Ascending aorta (tissue), 2 donors: ENCODE measurements around the gene TNS2. TPM values are rescaled to one million over a fixed set of nuclear protein-coding genes. Genes with fewer than 3 reads are reported as not detected.

ENCODE experiments used
- DNase-seq, 2 donors: peaks; one replicate each; pipeline ENCODE4 v3.0.0-alpha.2; 2019; ENCODE audit warnings: low spot score in 2 of 2
- H3K27ac ChIP-seq, 2 donors: fragments of 200-600 bp; sonication (generic); one replicate each; pipeline ENCODE4 v1.5.1; 2016 to 2017; ENCODE audit warnings: mild to moderate bottlenecking in 1 of 2
- H3K27me3 ChIP-seq: fragments of 200-600 bp; sonication (generic); one replicate; pipeline ENCODE4 v1.5.1; 2017
- H3K36me3 ChIP-seq, 2 donors: fragments of 200-600 bp; sonication (generic); one replicate each; pipeline ENCODE4 v1.5.1; 2016
- H3K4me1 ChIP-seq, 2 donors: fragments of 200-600 bp; sonication (generic); one replicate each; pipeline ENCODE4 v1.5.1; 2016 to 2017; ENCODE audit warnings: mild to moderate bottlenecking in 1 of 2
- H3K4me3 ChIP-seq, 2 donors: fragments of 200-600 bp; sonication (generic); one replicate each; pipeline ENCODE4 v1.5.1; 2016 to 2017; ENCODE audit warnings: mild to moderate bottlenecking in 1 of 2
- H3K9me3 ChIP-seq, 2 donors: fragments of 200-600 bp; sonication (generic); one replicate each; pipeline ENCODE4 v1.5.1; 2016
- CTCF ChIP-seq, 3 experiments: fragments of 200-600 bp in 2 of 3; fragments of 450-650 bp in 1 of 3; sonication (generic) in 2 of 3; IDR thresholded peaks; one replicate each; pipeline ENCODE4 v1.5.1; 2016 to 2019; ENCODE audit warnings: antibody characterized with exemption in 3 of 3, mild to moderate bottlenecking in 1 of 3, moderate library complexity in 1 of 3
- intact Hi-C: fragments of 100-400 bp; cut with DNase I; formaldehyde crosslinking; loops from one replicate; pipeline ENCODE4 v1.15.1; 2023
- total RNA-seq: library from RNA; depleted of rRNA; stranded (reverse); fragments of >200 nt; gene quantifications from one replicate; pipeline ENCODE4 v1.1.0, GENCODE V29; 2016

TNS2 gene
- total RNA-seq, 1 donor from 2014 or later = 608 TPM

DNA sequence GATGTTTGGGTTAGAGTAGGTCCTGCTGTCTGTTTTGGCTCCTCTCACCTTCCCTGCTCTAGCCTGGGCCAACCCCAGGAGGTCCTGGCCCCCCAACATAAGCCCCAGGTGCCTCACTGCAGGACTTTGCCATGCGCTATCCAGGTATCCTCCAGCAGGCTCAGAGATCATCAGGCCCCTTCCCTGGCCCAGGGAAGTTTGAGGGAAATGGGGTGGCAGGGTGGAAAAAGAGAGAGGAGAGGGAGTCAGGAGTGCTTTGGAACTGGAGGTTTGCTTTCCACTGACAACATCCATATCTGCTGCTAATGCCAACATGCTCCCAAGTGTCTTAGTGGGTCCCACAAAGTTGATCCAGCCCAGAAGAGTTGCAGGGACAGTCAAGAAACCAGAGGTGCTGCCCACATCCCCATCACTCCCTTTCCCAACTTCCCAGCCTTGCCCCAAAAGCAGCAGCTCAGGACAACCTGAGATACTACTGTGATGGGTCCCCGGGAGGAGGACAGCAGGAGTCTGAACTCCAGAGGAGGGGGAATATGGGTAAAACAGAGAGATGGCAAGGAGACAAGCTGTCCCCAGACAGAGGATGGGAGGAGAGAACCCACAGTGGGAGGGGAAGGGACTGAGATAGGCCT lies 677 bp downstream of the TNS2 start:
- no peaks in the 10 kb centered on the region for H3K9me3 ChIP-seq
- H3K36me3 ChIP-seq = peaks cover 3 to 20% of the 10 kb centered on the region in 2 donors
- DNase-seq = peak in 1 of 2 donors; percentile 63
- peaks cover 3 to 45% of the 10 kb centered on the region in 2 donors for H3K4me1 ChIP-seq
- peak overlapping the region; percentile 75 to 84 for H3K4me3 ChIP-seq
- H3K27ac ChIP-seq = peak overlapping the region; percentile 98 to 99
- H3K27me3 ChIP-seq = no peaks in the 10 kb centered on the region
- TF ChIP-seq CTCF (IDR thresholded peaks at IDR 0.05) = no peak
- intact Hi-C loops = no loop called here

GRCh38 chr12:53051058-53051880 lies 1.4 kb downstream of the TNS2 start:
- peaks cover 11 to 27% of the 10 kb centered on the region in 2 donors for H3K36me3 ChIP-seq
- no peaks in the 10 kb centered on the region for H3K9me3 ChIP-seq
- no peaks in the 10 kb centered on the region for H3K27me3 ChIP-seq
- TF ChIP-seq CTCF (IDR thresholded peaks at IDR 0.05) = peak in 2 of 3 experiments; percentile 7 to 26
- H3K4me1 ChIP-seq = peaks cover 3 to 48% of the 10 kb centered on the region in 2 donors
- H3K4me3 ChIP-seq = peak overlapping the region; percentile 75 to 84
- DNase-seq = peak in 1 of 2 donors; percentile 87
- intact Hi-C loops = no loop called here
- peak overlapping the region; percentile 98 to 99 for H3K27ac ChIP-seq

DNA sequence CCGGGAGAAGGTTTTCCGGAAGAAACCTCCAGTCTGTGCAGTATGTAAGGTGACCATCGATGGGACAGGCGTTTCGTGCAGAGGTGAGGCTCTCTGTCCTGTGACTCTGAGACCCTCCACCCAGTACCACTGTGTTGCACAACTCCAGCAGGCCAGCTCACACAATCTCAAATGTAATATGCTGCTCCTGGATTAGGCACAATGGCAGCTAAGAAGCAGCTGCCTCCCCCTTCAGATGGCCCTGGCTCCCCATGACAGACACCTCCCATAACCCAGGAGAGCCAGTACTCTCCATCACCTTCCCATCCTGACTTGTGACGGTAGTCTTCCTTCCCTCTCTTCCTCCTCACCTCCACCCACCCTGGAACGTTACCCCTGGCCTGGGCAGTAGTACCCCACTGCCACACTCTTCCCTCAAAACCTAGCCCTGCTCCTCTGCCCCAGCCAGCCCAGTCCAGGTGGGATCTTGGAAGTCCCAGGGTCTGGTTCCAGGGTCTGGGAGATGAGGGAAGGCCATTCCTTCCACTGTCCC lies 2.1 kb downstream of the TNS2 start:
- peak overlapping the region; percentile 75 to 84 for H3K4me3 ChIP-seq
- H3K36me3 ChIP-seq = peaks cover 14 to 32% of the 10 kb centered on the region in 2 donors
- intact Hi-C loops = no loop called here
- H3K27me3 ChIP-seq = no peaks in the 10 kb centered on the region
- H3K4me1 ChIP-seq = peaks cover 3 to 48% of the 10 kb centered on the region in 2 donors
- no peaks in the 10 kb centered on the region for H3K9me3 ChIP-seq
- TF ChIP-seq CTCF (IDR thresholded peaks at IDR 0.05) = no peak
- peak overlapping the region; percentile 98 to 99 for H3K27ac ChIP-seq
- no peak for DNase-seq

DNA sequence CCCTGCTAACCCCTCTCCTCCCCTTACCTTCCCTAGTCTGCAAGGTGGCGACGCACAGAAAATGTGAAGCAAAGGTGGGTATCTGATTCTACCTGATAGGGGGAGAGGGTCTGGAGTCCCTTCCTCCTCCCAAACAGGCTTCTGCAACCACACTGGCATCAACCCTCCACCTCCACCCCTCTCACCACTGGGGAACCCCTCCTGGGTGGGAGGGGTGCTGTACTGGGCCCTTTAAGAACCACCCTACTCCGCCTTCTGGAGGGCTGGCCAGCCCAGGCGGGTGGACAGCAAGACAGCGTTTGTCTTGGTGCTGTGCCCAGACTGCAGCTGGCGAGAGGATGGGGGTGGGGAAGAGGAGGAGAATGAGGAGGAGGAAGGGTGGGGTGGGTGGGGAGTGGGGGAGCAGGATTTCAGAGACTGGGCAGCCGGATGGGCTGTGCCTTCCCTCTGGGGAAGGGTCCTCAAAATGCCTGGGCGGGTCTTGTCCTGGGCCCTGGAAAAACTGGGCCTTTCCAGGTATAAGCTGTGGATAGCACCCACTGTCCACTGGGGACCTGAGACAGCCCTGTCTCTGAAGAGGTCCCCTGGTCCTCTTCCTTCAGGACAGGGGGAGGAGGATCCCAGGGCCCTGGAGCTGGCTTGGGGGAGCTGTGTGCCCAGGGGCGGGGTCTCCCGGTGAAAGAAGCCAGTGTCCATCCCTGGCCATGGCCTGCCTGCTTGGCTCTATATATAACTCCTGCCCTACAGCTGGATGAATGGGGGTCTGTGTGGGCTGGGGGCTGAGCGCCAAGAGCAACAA lies 2.8 kb downstream of the TNS2 start:
- intact Hi-C loops = no loop called here
- TF ChIP-seq CTCF (IDR thresholded peaks at IDR 0.05) = no peak
- no peaks in the 10 kb centered on the region for H3K27me3 ChIP-seq
- H3K27ac ChIP-seq = peak overlapping the region; percentile 98 to 99
- peak overlapping the region; percentile 75 to 84 for H3K4me3 ChIP-seq
- peaks cover 19 to 39% of the 10 kb centered on the region in 2 donors for H3K36me3 ChIP-seq
- DNase-seq = peak in 1 of 2 donors; percentile 92
- H3K4me1 ChIP-seq = peaks cover 3 to 48% of the 10 kb centered on the region in 2 donors
- H3K9me3 ChIP-seq = no peaks in the 10 kb centered on the region
